GM21423 (cell line): ENCODE measurements around the gene PDE4D.

ENCODE experiments used
- ATAC-seq: cut with Tn5 transposase; IDR thresholded peaks from one replicate; pipeline ENCODE4 v1.9.1; 2021; ENCODE audit warnings: mild to moderate bottlenecking, moderate library complexity; ENCODE audit not compliant: unreplicated experiment

PDE4D gene

DNA sequence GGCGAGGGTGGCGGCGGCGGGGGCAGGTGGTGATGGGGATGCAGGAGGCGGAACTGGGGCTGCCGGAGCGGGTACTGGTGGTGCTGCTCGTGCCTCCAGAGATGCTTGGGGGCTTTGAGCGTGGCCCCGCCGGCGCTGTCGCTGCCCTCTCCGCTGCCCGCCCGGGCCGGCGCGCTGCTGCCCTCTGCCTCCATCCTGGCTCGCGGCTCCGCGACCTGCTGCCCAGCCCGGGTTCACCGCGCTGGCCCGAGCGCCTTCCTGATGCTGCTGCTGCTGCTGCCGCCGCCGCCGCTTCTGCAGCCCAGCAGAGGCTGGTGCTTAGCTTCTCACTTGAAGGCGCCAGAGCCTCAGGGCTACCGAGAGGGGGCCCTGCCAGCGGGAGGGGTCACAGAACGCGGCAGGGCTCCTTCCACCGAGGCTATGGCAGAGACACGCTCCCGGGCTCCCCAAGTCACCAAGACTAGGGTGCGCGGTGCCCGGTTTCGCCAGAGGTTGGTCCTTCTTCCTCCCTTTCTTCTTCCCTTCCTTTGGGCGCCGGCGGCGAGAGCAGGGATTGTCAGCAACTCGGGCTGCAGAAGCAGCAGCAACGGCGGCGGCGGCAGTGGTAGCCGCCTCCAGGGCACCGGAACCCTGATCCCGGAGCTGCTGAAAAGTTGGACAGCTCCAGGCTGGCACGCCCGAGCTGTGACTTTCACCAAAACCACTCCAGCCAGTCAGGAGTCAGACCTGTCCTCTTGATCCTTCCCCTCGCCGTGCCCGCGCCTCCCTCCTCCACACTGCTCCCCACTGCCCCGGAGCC, at the start of gene PDE4D:
PDE4D (minus strand) TSS at position 298 of the 799 bp plus-strand sequence.
- no peak for ATAC-seq

DNA sequence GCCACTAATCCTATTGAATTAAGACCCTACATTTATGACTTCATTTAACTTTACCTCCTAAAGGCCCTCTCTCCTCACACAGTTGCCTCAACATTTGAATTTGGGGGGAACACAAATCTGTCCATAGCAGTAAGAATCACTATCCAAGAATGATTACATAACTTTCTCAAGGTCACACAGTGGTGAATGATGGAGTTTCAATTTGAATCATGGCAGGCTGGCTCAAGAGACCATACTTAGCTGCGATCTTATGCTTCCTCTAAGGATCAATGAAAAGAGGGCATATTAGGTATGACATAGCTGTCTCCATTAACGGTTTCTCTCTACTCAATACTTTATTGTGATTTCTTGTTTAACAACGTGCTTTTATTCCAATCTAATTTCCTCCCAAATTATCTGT, 44.1 kb upstream of the PDE4D start:
- ATAC-seq = no peak

DNA sequence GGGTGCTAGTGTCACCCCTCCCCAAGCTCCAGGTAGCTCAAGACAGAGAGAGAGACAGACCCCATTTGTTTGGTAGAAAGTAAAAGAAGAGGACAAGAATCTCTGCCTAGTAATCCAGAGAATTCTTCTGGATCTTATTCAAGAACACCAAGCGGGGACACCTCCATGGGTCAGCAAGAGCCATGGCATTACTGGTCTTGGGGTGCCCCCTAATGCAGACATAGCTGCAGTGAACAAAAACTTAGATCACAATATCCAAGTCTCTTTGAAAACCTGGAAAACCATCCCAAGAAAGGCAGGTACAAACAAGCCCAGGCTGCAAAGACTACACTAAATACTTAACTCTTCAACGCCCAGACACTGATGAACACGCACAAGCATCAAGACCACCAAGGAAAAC, 29.9 kb upstream of the PDE4D start:
- ATAC-seq = no peak

DNA sequence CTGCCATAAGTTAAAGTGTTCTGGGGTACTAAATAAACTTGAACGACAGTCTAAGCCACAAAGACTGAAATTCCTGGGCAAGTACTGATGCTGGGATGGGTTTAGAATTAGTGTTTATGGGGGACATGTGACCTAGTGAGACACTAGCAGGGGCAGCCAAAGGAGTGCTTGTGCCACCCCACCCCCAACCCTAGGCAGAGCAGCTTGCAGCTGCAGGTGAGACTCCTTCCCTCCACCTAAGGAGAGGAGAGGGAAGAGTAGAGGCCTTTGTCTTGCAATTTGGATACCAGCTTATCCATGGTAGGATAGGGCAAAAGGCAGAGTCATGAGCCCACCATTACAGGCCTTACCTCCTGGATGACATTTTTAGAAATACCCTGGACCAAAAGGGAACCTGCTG, 28.7 kb upstream of the PDE4D start:
- no peak for ATAC-seq

DNA sequence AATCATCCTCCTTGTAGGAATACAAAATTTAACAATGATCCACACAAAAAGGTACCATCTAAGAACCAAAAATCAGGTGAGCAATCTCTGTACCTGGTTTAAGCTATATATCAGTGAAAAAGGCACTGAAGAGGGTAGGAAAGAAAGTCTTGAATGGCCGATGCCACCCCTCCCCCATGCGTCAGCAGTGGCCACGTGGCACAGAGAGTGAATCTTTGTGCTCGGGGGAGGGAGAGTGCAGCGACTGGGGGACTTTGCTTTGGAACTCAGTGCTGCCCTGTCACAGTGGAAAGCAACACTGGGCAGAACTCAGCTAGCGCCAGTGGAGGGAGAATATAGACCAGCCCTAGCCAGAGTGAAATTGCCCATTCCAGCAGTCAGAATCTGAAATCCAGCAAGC, 28.3 kb upstream of the PDE4D start:
- ATAC-seq = no peak

DNA sequence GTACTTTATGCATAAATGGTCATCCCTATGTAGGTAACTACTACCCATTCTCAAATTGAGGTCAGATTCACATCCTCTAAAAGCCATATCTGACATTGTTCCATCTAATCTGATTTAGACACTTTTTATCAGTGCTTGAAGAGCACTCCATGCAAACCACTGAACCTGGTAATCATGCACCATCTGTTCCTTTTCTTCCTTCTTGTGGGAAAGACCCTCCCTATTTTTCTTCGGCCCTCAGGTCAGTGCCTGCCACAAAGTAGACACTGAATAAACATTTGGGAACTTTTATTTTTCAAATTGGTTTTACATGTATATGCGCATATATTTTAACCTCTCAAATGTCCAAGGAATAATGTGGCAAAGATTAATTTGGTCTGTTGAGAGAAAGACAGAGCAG, 26.0 kb upstream of the PDE4D start:
- ATAC-seq = no peak

DNA sequence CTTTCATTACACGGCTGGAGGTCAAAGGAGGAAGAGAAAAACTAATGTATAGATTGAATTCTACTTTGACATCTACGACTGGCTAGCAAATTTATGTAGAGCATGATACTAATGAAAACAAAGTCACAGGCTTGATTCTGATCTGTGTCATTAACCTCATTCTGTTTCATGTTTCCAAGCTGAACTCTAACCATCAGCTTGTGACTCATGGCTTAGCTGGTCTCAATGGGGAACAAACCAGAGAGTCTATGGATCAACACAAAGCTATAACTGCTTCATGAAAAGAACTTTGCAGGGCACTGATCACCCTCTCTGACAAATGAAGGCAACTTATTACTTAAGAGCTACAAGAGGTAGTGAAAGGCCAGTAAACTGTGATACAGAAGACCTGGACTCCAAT, 23.6 kb upstream of the PDE4D start:
- ATAC-seq = no peak

DNA sequence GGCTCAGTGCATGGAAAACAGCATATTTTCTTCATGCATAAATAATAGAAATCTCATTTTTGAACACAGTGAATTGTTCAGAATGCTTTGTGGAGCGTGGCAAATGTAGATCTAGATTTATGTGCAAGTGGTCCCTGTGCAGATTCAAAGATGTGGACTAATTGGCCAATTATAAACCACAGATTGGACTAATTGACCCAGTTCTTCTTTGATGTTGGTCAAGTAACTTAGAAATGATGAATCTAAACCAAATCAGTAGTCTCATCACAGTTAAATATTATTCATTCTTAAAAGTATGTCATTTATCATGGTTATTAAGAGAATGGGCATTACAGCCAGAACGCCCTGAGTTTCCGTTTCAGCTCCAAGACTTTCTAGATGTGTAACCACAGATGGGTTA, 11.7 kb upstream of the PDE4D start:
- ATAC-seq = no peak

DNA sequence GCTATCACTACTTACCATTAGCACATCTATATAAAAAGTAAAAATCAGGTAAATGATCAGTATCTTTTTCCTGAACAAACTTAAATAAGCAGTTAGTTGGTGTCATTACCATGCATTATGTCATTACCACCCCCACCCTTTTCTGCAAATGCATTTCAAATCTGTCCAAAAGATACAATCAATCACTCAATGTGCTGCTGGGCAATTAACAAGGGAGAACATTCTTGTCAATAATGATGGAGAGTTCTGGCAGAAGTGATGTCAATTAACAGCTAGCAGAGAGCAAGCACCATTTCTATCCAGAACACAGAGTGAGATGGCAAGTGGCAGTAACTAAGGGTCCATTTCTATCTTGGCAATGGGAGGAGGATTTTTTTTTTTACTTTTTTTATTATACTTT, 3.5 kb upstream of the PDE4D start:
- no peak for ATAC-seq

DNA sequence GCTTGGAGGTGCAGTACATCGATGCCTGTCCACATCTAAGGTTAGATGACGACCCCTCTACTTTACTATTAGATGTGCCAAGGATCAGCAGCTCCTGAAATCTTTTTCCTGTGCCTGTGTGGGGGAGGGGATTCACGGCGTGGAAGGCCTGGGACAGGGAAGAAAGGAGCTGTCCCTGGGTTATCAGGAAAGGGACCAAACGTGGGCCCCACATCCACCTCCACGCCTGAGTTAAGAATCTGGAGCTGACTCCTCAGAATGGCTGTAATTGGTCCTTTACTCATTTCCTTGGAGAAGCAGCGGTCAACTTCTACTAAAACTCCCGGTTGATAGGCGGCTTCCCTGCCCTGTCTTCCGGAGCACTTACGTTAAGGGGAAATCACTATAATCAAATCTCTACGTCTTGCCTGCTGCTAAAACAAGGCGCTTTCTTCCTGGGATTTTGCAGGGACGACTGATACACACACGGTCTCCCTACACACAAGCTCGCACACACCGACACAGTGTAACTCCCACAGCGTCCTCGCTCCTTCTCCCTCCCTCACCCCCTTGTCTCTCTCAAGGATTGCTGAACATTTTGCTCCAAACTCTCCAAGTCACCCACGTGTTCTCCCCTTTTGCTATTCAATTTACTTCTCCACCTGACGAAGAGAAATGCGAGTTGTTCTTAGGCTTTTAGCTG, 1.4 kb downstream of the PDE4D start:
- no peak for ATAC-seq

DNA sequence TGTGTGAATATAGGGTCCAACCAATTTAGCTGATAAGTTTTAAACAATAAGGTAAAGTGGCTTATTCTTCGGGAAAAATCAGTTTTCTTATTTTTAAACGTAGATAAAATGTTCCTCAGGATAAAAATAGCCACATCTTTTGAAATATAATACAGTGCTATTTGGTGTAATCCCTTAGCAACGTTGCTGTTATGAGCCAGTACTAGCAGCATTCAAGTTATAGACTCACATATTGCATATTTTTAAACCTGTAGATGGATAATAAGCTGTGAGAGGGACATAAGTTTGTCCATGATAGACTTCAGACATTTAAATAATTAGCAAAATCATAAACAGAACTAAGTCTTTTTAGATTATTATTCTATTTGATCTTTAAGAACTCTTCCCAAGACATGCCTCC, 6.3 kb downstream of the PDE4D start:
- no peak for ATAC-seq

DNA sequence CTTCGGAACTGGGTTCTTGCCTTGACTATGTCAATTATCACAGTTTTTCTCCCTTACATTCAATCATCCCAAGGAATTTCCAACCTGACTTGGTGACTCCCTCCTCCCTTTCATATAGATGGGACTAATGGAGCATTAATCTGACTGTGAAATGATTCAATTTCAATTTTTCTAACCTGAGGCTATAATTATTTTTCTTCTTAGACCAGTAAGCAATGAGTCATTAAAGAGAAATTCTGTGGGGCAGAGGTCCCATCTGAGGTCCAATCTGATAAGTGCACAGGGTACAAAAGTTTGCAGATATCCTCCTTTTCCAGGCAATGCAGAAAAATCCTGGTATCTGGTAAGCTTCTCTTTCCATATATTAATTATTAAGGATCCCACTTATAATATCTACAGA, 18.9 kb downstream of the PDE4D start:
- no peak for ATAC-seq

DNA sequence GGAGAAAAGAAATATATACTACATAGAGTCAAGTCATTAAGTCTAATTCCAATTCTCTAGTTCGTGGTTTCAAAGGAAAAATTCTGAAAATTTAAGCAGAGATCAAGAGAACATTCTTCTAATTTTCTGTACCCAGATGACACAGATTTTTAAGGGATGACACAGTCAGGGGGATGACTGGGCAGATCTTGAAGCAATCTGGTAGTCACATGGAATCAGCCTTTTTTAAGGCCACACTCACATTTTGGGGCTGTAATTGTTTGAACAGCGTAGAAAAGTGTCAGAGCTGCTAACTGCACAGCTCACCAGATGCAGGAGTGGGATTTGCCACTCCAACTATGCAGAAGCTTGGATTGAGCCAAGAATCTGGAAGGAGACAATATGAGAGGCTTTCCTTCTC, 20.4 kb downstream of the PDE4D start:
- no peak for ATAC-seq

DNA sequence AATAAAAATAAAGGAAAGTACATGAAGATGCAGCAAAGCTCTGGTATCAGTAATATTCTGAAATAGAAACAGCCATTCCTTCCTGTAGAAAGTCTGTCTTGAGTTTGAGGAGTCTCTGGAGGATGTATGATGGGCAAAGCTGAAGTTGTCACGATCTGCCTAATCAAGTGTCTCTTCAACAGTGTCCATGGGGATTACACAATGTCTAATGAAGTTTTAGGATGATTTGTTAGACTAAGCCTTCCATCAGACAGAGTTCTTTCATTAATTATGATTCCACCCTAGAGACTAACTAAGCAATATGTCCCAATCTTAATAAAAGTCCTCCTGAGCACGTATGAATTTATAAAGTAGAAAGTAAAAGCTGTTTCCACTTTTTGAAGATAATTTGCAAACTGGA, 26.9 kb downstream of the PDE4D start:
- no peak for ATAC-seq

DNA sequence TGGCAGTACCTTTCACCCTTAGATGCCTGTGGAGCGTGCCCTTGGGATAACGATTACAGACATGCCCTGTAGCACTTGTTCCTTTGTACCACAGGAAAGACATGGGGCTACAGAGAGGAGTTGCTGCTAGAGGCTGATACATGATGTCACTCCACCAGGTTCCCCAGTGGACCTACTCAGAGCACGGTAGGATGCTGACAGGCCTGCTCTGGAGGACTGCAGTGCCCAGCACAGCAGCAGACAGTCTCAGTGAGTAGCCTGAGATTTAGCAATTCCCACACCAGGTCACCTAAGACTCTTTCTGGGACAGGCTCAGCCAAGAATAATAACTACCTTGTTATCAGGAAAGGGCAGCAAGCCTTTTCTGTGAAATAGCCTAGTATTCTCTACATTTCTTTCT, 28.8 kb downstream of the PDE4D start:
- ATAC-seq = no peak

DNA sequence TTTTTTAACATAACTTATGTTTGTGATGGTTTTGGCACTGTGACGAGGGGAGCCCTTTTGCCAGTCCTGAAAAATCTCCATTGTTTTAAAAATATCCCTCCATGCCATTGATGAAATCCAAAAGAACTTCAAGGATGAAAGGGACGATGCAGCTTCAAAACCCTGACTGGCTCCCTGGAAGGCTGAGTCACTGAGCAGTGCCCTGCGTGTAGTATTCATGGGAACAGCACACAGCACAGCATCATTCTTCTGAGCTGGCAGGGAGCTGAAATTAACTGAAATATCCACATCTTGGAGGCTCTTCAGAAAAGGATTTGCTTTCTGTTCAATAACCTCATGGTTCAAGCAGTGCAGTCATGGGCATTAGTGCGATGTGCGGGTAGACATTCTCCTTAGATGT, 29.7 kb downstream of the PDE4D start:
- no peak for ATAC-seq

DNA sequence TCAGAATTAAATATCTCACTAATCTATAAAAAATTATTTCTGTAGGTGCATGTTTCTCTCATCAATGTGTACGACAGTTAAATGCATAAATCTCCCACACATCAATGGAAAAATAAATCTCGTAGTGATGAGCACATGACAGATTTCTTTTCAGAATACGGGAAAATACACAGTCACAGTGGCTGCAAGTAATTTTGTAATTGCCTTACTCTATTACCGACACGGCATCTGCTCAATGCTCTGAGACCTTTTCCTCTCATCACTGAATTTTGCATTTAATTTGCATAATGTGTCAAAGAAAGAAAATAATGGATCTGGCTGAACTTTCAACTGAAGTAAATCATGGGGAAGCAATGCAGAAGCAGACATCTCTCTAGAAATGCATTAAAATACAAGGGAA, 37.2 kb downstream of the PDE4D start:
- ATAC-seq = no peak

DNA sequence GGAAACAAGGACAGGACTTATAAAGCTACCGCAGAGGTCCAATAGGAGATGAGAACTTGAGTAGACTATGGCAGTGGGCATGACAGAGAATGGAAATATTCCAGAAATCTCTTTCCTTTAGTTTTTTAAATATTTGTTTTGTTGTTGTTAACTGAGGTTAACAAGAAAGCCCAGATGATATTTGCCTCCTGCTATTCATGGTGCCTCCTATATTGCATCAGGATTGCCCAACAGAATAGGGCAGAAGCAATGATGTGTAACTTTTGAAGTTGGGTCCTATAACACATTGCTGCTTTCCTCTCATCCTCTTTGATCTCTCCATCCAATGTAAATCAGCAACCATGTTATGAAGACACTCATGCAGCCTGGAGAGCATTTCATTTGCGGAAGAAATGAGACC, 42.8 kb downstream of the PDE4D start:
- no peak for ATAC-seq

DNA sequence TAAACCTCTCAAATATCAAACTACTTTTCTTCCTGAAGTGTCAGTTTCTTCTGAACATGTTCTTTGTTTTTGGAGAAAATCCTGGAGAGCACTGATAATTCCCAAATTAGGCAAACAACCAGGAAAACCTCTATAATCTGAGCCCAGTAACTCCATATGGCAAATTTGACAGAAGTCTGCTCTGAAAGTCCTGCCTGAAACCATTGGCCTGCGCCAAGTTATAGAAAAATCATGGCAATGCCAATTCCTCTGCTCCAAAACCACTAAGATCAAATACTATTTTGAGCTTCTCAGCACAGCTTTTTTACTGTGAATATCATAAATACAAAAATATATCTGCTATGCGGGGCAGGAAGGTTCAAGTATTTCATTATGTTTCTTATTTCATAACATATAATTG, 45.9 kb downstream of the PDE4D start:
- no peak for ATAC-seq

DNA sequence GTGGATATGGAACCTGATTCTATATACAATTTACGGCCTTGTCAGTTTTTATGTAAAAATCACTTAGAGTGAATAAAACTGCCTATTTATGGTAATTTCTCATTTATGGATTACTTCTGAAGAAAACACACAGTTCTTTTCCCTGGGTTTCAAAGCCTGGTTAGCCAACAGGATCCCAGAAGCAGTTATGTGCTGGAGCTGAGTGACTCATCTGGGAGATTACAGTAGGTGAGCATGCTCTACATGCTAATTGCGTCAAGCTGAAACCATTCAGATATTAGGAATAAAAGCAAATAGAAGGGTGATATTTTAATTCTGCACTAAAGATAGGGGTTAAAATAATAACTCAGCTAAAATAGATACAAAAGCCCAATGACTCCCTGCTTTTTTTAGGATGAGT, 47.8 kb downstream of the PDE4D start:
- ATAC-seq = no peak

DNA sequence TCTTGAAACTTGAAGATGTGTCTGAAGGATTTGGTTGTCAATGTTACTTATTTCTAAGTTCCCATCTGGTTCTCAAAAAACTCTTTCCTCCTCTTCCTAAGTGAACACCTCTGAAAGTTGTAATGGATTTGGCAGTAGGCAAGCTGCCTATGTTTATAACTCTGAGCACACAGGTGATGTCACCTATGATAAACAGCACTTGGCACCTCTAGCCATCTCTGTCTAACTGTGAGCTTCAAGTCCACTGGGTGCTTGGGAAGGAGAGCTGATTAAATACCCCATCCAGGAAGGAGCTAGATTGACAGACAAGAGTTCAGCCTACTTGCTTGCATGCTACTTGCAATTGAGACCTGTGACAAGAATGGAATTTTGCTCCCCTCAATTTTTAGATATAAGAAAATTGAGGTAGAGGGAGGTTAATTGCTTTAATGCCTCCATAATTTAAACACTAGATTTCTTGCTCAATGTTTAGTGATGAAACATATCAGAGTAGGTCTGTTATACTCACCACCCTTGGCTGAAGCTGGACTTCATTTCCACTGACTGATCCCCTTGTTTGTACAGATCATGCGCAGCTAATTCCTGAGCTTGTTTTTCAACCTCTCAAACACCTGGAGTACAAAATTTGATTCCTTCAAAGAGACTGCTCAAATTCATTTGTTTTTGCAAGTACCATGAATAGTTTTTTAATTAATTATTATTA, 49.9 kb downstream of the PDE4D start:
- no peak for ATAC-seq

DNA sequence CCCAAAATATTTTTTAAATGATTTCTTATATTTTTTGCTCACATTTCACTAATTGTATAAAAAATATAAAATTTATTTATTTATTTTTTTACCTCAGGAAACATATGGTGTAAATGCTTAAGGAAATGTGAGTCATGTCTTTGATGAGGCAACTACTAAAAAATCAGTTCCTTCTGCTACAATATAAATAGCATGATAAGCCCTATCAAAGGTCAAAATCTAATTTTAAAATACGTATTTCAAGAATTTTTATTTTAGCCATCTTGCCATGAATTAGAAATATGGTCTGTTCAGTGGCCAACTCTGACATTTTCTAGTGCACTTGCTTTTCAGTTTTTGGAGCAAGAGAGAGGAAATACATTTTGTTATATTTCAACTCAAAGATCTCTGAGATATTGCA, 50.5 kb downstream of the PDE4D start:
- ATAC-seq = no peak
